Ishikawa (cell line): Measurements from ENCODE around the gene PXDC1.

Experiments used
- CEBPB ChIP-seq: IDR thresholded peaks from 2 replicates; pipeline ENCODE4 v1.6.1; 2012
- EGR1 ChIP-seq: IDR thresholded peaks from 2 replicates; pipeline ENCODE4 v1.6.1; 2012
- EP300 ChIP-seq: IDR thresholded peaks from 2 replicates; pipeline ENCODE4 v1.6.1; 2012; ENCODE audit warnings: borderline replicate concordance
- FOXM1 ChIP-seq: IDR thresholded peaks from 2 replicates; pipeline ENCODE4 v1.6.1; 2012; ENCODE audit warnings: low read depth, borderline replicate concordance
- RAD21 ChIP-seq: IDR thresholded peaks from 2 replicates; pipeline ENCODE4 v1.6.1; 2012; ENCODE audit warnings: low read depth
- TAF1 ChIP-seq: IDR thresholded peaks from 2 replicates; pipeline ENCODE4 v1.6.1; 2012; ENCODE audit warnings: low read depth, mild to moderate bottlenecking
- TCF12 ChIP-seq: IDR thresholded peaks from 2 replicates; pipeline ENCODE4 v1.6.1; 2012; ENCODE audit warnings: low read depth
- YY1 ChIP-seq: IDR thresholded peaks from 2 replicates; pipeline ENCODE4 v1.6.1; 2012; ENCODE audit warnings: low read depth
- ZBTB7A ChIP-seq: IDR thresholded peaks from 2 replicates; pipeline ENCODE4 v1.6.1; 2012; ENCODE audit warnings: low read depth
- TF ChIP-seq, protein P1 (sequence below): IDR thresholded peaks from 2 replicates; pipeline ENCODE4 v1.6.1; 2012
- TF ChIP-seq, protein P2 (sequence below): IDR thresholded peaks from 2 replicates; pipeline ENCODE4 v1.6.1; 2012; ENCODE audit warnings: low read depth, mild to moderate bottlenecking
- TF ChIP-seq, protein P3 (sequence below): IDR thresholded peaks from 2 replicates; pipeline ENCODE4 v1.6.1; 2012

DNA sequence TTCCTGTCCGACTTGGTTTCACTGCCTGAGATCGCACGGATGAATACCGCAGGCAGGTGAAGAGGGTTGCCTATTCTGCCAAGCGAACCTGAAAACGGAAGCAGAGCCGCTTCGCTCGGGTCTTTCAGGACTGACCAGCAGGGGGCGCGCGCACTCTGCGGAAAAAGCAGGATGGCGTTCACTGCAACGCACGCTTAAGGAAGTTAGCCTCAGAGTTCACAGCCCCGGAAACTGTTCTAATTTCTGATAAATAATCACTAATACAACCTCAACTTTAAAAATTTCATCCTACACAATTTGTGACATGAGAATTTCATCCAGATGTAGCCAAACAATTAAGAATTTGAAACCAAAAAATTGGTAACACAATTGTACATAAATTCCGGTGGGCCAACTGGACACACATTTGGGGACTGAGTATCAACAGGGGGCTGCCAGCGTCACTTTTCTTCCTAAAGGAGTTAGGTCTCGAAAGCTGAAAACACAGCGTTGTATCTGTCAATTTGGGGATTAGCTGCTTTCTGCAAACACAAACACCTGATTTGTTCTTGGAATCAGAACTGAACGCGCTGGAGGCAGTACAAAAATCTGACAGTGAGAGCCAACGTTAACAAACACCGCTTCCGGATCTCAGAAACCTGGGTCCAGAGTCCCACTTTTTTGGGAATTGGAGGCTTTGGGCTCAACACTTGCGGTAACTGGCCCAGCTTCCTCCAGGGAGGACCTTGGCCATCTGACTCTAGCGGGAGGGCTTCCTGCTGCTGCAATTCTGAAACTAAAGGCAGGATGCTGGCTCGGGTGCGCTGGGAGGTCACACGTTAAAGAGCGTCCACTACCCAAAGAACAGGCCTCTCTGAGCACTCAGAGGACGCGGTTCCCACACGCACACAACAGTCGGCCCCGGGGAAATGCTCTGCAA is 8.8 kb downstream of the PXDC1 start:
- TF ChIP-seq TAF1, result 0 out of 2 replicates have a peak, but pooled peaks have one; percentile 8
- TF ChIP-seq RAD21, result peak; percentile 97
- TF ChIP-seq FOXM1, result no peak
- TF ChIP-seq EP300, result no peak
- 0 out of 2 replicates have a peak, but pooled peaks have one; percentile 31 for TF ChIP-seq YY1
- no peak for TF ChIP-seq EGR1
- TF ChIP-seq, protein P1, sequence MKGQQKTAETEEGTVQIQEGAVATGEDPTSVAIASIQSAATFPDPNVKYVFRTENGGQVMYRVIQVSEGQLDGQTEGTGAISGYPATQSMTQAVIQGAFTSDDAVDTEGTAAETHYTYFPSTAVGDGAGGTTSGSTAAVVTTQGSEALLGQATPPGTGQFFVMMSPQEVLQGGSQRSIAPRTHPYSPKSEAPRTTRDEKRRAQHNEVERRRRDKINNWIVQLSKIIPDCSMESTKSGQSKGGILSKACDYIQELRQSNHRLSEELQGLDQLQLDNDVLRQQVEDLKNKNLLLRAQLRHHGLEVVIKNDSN, result no peak
- TF ChIP-seq, protein P2, sequence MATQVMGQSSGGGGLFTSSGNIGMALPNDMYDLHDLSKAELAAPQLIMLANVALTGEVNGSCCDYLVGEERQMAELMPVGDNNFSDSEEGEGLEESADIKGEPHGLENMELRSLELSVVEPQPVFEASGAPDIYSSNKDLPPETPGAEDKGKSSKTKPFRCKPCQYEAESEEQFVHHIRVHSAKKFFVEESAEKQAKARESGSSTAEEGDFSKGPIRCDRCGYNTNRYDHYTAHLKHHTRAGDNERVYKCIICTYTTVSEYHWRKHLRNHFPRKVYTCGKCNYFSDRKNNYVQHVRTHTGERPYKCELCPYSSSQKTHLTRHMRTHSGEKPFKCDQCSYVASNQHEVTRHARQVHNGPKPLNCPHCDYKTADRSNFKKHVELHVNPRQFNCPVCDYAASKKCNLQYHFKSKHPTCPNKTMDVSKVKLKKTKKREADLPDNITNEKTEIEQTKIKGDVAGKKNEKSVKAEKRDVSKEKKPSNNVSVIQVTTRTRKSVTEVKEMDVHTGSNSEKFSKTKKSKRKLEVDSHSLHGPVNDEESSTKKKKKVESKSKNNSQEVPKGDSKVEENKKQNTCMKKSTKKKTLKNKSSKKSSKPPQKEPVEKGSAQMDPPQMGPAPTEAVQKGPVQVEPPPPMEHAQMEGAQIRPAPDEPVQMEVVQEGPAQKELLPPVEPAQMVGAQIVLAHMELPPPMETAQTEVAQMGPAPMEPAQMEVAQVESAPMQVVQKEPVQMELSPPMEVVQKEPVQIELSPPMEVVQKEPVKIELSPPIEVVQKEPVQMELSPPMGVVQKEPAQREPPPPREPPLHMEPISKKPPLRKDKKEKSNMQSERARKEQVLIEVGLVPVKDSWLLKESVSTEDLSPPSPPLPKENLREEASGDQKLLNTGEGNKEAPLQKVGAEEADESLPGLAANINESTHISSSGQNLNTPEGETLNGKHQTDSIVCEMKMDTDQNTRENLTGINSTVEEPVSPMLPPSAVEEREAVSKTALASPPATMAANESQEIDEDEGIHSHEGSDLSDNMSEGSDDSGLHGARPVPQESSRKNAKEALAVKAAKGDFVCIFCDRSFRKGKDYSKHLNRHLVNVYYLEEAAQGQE, result no peak
- TF ChIP-seq ZBTB7A, result no peak
- 0 out of 2 replicates have a peak, but pooled peaks have one; percentile 32 for TF ChIP-seq TCF12
- TF ChIP-seq CEBPB, result no peak
- TF ChIP-seq, protein P3, sequence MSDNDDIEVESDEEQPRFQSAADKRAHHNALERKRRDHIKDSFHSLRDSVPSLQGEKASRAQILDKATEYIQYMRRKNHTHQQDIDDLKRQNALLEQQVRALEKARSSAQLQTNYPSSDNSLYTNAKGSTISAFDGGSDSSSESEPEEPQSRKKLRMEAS, result no peak
